IMR-90 (cell line): ENCODE measurements around the gene CUX1. TPM values are rescaled to one million over a fixed set of nuclear protein-coding genes. Genes with fewer than 3 reads are reported as not detected.
A peak's percentile ranks its signal among the peaks of the same experiment; 100 is the strongest.

Experiments
- ATAC-seq: fragments of 200-7000 bp; cut with Tn5 transposase; 2 replicates; pipeline ENCODE4 v1.9.1; 2020; ENCODE audit warnings: low read depth, mild to moderate bottlenecking, moderate library complexity
- BruUV-seq: library from RNA; stranded (reverse); fragments of 400-500 nt; replicated peaks from 2 replicates; lab custom pipeline; 2021; lab: Mats Ljungman, UMichigan
- CTCF ChIA-PET: fragments of 300-600 bp; formaldehyde crosslinking; extraction: SDS; loops from one replicate; lab custom pipeline; 2021; ENCODE audit warnings: antibody characterized with exemption; lab: Yijun Ruan, JAX
- POLR2A ChIA-PET: fragments of 300-600 bp; sonication (Branson Sonifier 250); formaldehyde crosslinking; loops from one replicate; lab custom pipeline; 2022; ENCODE audit warnings: antibody characterized with exemption; ENCODE audit not compliant: unreplicated experiment; lab: Charles Lee
- DNase-seq: peaks from one replicate; pipeline ENCODE4 v3.0.0; 2013
- H2AFZ ChIP-seq: replicated peaks from 2 replicates; pipeline ENCODE3; 2013; ENCODE audit warnings: low read length, mild to moderate bottlenecking; ENCODE audit not compliant: poor library complexity
- H2AK5ac ChIP-seq: 2 replicates; pipeline ENCODE4 v1.6.1; 2013; ENCODE audit warnings: low read depth, low read length, inconsistent platforms
- H2AK9ac ChIP-seq: replicated peaks from 2 replicates; pipeline ENCODE3; 2013; ENCODE audit warnings: mild to moderate bottlenecking, low read depth, low read length, moderate library complexity; ENCODE audit not compliant: poor library complexity
- H2BK120ac ChIP-seq: 2 replicates; pipeline ENCODE4 v1.6.1; 2013; ENCODE audit warnings: low read depth, low read length, inconsistent platforms
- H2BK15ac ChIP-seq: 3 replicates; pipeline ENCODE4 v1.6.1; 2013; ENCODE audit warnings: low read depth, low read length, inconsistent platforms
- H2BK20ac ChIP-seq: 2 replicates; pipeline ENCODE4 v1.6.1; 2013; ENCODE audit warnings: low read depth, mild to moderate bottlenecking, inconsistent platforms, low read length, moderate library complexity
- H2BK5ac ChIP-seq: 2 replicates; pipeline ENCODE4 v1.6.1; 2013; ENCODE audit warnings: mild to moderate bottlenecking, low read depth, low read length, inconsistent platforms; ENCODE audit not compliant: poor library complexity, severe bottlenecking
- H3K14ac ChIP-seq: replicated peaks from 2 replicates; pipeline ENCODE4 v1.6.1; 2013; ENCODE audit warnings: low read depth, low read length, inconsistent platforms
- H3K18ac ChIP-seq: 2 replicates; pipeline ENCODE4 v1.6.1; 2013; ENCODE audit warnings: low read depth, low read length, control low read depth
- H3K23ac ChIP-seq: 2 replicates; pipeline ENCODE4 v1.6.1; 2013; ENCODE audit warnings: low read depth, low read length, inconsistent platforms
- H3K27ac ChIP-seq: 2 replicates; pipeline ENCODE4 v1.5.1; 2013; ENCODE audit warnings: mild to moderate bottlenecking, control low read depth, low read length; ENCODE audit not compliant: insufficient read depth
- H3K27me3 ChIP-seq: 2 replicates; pipeline ENCODE4 v1.6.1; 2013; ENCODE audit warnings: low read length; ENCODE audit not compliant: control insufficient read depth, insufficient read depth
- H3K36me3 ChIP-seq: 2 replicates; pipeline ENCODE4 v1.6.1; 2013; ENCODE audit warnings: low read length, mixed read lengths; ENCODE audit not compliant: control insufficient read depth, insufficient read depth
- H3K4ac ChIP-seq: 2 replicates; pipeline ENCODE4 v1.6.1; 2013; ENCODE audit warnings: low read depth, low read length, inconsistent platforms
- H3K4me1 ChIP-seq: 2 replicates; pipeline ENCODE4 v1.6.1; 2013; ENCODE audit warnings: low read length, mixed read lengths; ENCODE audit not compliant: control insufficient read depth, insufficient read depth
- H3K4me2 ChIP-seq: 2 replicates; pipeline ENCODE4 v1.6.1; 2013; ENCODE audit warnings: low read depth, mild to moderate bottlenecking, control low read depth, low read length, moderate library complexity
- H3K4me3 ChIP-seq: 2 replicates; pipeline ENCODE4 v1.5.1; 2013; ENCODE audit warnings: low read depth, mild to moderate bottlenecking, control low read depth, low read length, moderate library complexity; ENCODE audit not compliant: insufficient read depth
- H3K56ac ChIP-seq: 2 replicates; pipeline ENCODE4 v1.6.1; 2013; ENCODE audit warnings: low read length, inconsistent platforms; ENCODE audit not compliant: insufficient read depth; ENCODE audit errors: extremely low read depth
- H3K79me1 ChIP-seq, 2 experiments: 2 replicates each; pipeline ENCODE4 v1.6.1; 2013; ENCODE audit warnings: low read length in 2 of 2, inconsistent platforms in 1 of 2, low read depth in 1 of 2
- H3K9ac ChIP-seq: 2 replicates; pipeline ENCODE4 v1.6.1; 2013; ENCODE audit warnings: low read depth, low read length, control low read depth
- H3K9me1 ChIP-seq: 2 replicates; pipeline ENCODE4 v1.6.1; 2013; ENCODE audit warnings: low read length, inconsistent platforms; ENCODE audit not compliant: insufficient read depth
- H3K9me3 ChIP-seq: 2 replicates; pipeline ENCODE4 v1.6.1; 2013; ENCODE audit warnings: low read length; ENCODE audit not compliant: control insufficient read depth, insufficient read depth
- H4K20me1 ChIP-seq: 2 replicates; pipeline ENCODE4 v1.6.1; 2013; ENCODE audit warnings: low read length, inconsistent platforms; ENCODE audit not compliant: insufficient read depth
- H4K5ac ChIP-seq: 2 replicates; pipeline ENCODE4 v1.6.1; 2013; ENCODE audit warnings: mild to moderate bottlenecking, low read depth, low read length, control low read depth
- H4K8ac ChIP-seq, 2 experiments: 2 replicates each; pipeline ENCODE4 v1.6.1; 2013; ENCODE audit warnings: low read depth in 2 of 2, low read length in 2 of 2, control low read depth in 1 of 2, inconsistent platforms in 1 of 2
- H4K91ac ChIP-seq: 2 replicates; pipeline ENCODE4 v1.6.1; 2013; ENCODE audit warnings: low read depth, low read length, inconsistent platforms; ENCODE audit not compliant: insufficient read depth
- CEBPB ChIP-seq: IDR thresholded peaks from 2 replicates; pipeline ENCODE4 v1.6.1; 2012; ENCODE audit warnings: low read depth, low read length, improper control_type of control experiment
- MAZ ChIP-seq: IDR thresholded peaks from 2 replicates; pipeline ENCODE4 v1.6.1; 2012; ENCODE audit warnings: low read depth, mild to moderate bottlenecking, low read length, improper control_type of control experiment, moderate library complexity, borderline replicate concordance
- WGBS, 2 experiments: methylation state at CpG; one replicate each; pipeline versions ENCODE4 v1.1.5 to v1.1.7; 2013; ENCODE audit warnings: missing lambda C conversion rate in 2 of 2; ENCODE audit not compliant: insufficient read length in 1 of 2; ENCODE audit errors: extremely low coverage in 2 of 2; 5-methylcytosine and 5-hydroxymethylcytosine counted together
- dilution Hi-C: fragments of 300-500 bp; cut with HindIII; formaldehyde crosslinking; loops from one replicate; pipeline ENCODE4 v1.14.3; 2018; ENCODE audit warnings: low sequenced_read_pairs; ENCODE audit not compliant: unreplicated experiment
- in situ Hi-C: fragments of 300-500 bp; cut with MboI; formaldehyde crosslinking; loops from 3 replicates; pipeline ENCODE4 v1.14.3; 2019; ENCODE audit warnings: low sequenced_read_pairs, inconsistent platforms, mixed read lengths
- intact Hi-C: fragments of 100-400 bp; cut with micrococcal nuclease; formaldehyde crosslinking; loops from 2 replicates; pipeline ENCODE4 v1.10.0; 2022
- polyA plus RNA-seq, 3 experiments: library from polyadenylated mRNA; depleted of rRNA; stranded (reverse); fragments of >200 nt; gene quantifications; 2 replicates each; pipeline ENCODE4 v1.2.3, GENCODE V29; 2012; ENCODE audit warnings: low replicate concordance in 1 of 3
- total RNA-seq: library from RNA; depleted of rRNA; stranded (reverse); fragments of >200 nt; gene quantifications from 2 replicates; pipeline ENCODE4 v1.2.3, GENCODE V29; 2012

The CUX1 gene
- total and polyA plus RNA-seq, 2 of the 4 experiments (the other 2 are of a cell fraction): 19.7 to 46.4 TPM

DNA sequence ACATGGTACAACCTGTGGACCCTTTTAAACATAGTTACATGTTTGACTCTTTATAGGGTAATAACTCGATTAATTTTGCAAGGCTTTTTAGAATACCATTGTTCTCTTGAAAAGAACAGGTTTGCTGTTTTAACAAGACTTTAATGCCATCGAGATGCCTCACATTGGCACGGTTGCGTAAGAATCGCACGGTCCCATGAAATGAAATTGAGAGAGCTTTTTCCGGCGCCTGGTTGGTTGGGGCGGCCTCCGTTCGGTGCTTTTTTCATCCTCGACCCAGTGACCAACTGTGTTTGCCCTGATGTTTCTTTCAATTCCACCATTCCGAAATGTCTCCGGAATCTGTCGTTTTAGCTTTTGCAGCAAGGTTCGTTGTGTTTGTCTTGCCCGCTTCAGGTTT lies 142.4 kb downstream of the CUX1 start:
- no peak overlapping the region for H2BK120ac ChIP-seq
- no peak overlapping the region for H2BK20ac ChIP-seq
- H2AK5ac ChIP-seq: no peak overlapping the region
- POLR2A ChIA-PET: no interaction called here
- WGBS, 2 experiments: 92% methylated on average over 14 of the region's 17 CpGs; no CpG with 5 or more reads in 1 of the 2 experiments
- no peak overlapping the region for H4K91ac ChIP-seq
- H4K8ac ChIP-seq: no peak overlapping the region
- no peak overlapping the region for H3K56ac ChIP-seq
- H2AFZ ChIP-seq: no peak overlapping the region
- H3K4me2 ChIP-seq: no peak overlapping the region
- H2BK5ac ChIP-seq: no peak overlapping the region
- no peak overlapping the region for H3K18ac ChIP-seq
- H3K14ac ChIP-seq: no peak overlapping the region
- no TSS peak for BruUV-seq
- no peak overlapping the region for H2AK9ac ChIP-seq
- H4K5ac ChIP-seq: no peak overlapping the region
- peaks cover 10% of the 10 kb centered on the region for H3K4me1 ChIP-seq
- TF ChIP-seq MAZ (no peak), CEBPB (peak; percentile 74)
- DNase-seq (no peak), ATAC-seq (no peak)
- no peak overlapping the region for H3K9ac ChIP-seq
- H3K4me3 ChIP-seq: no peak overlapping the region
- dilution Hi-C loops: no loop called here
- no peaks in the 10 kb centered on the region for H3K27me3 ChIP-seq
- no peak overlapping the region for H2BK15ac ChIP-seq
- peaks cover 48 to 80% of the 10 kb centered on the region in 2 experiments for H3K79me1 ChIP-seq
- CTCF ChIA-PET: no interaction called here
- intact Hi-C loops: loop anchor here (10.0 kb wide), 1 partner anchor 275 kb away; no protein-coding TSS in a partner anchor
- no peak overlapping the region for H3K23ac ChIP-seq
- in situ Hi-C loops: no loop called here
- no peaks in the 10 kb centered on the region for H3K36me3 ChIP-seq
- no peak overlapping the region for H3K27ac ChIP-seq
- peaks cover 16% of the 10 kb centered on the region; the same call in 1 of the 2 replicates for H3K9me1 ChIP-seq
- no peak overlapping the region for H3K4ac ChIP-seq
- peaks cover 11% of the 10 kb centered on the region for H4K20me1 ChIP-seq
- no peaks in the 10 kb centered on the region for H3K9me3 ChIP-seq
